OCI-M2 (cell line): ENCODE data around the gene GNAO1.

Source experiments
- DNase-seq: peaks from one replicate; lab custom pipeline; 2025; ENCODE audit not compliant: unreplicated experiment; lab: John Stamatoyannopoulos, UW

Gene GNAO1

DNA sequence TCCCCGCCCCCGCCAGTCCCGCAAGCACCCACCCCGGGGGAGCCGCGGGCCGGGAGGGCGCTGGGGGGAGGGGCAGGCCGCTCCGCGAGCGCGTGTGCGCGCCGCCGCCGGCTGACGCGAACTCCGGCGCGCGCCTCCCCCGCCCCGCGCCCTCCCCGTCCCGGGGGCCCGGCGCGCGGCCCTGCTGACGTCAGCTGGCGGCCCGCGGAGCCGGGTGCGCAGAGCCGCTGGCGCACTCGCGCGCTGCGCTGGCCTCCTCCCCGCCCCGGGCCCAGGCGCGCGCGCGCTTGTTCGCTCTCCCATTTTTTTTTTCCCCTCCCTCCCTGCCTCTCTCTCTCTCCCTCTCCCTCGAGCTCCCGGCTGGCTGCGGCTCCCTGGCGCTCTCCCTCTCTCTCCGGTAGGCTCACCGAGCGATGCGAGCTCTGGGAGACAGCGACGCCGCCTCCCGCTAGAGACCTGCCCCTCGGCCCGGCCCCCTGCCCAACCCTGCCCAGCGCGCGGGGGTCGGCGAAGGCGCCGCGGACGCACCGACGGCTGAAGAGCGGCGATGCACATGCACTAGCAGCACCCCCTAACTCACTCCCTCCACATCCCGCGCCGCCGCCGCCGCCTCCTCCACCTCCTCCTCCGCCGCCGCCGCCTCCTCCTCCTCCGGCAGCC lies at the start of gene GNAO1:
TSS of gene GNAO1 (plus strand) at position 334 of the 660 bp plus-strand sequence. CDS start 747 bp downstream, outside the sequence.
- DNase-seq = no peak

DNA sequence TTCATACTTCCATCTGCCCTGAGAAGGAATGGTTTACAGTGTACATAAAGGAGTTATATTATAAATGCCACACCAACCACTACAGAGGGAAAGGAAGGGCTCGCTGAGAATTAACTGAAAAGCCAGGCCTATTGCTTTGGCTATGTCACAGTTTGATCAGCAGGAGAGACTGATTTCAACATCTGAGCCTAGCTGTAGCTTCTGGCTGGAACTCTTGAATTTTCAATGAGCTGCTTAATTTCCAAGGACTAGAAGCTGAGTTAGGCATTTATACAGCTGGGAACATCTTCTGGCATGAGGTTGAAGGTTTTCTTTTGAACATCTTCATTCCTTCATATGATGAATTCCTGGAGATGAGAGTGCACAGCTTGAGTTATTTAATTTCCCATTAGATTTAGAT lies 47.6 kb upstream of the GNAO1 start:
- DNase-seq = no peak

DNA sequence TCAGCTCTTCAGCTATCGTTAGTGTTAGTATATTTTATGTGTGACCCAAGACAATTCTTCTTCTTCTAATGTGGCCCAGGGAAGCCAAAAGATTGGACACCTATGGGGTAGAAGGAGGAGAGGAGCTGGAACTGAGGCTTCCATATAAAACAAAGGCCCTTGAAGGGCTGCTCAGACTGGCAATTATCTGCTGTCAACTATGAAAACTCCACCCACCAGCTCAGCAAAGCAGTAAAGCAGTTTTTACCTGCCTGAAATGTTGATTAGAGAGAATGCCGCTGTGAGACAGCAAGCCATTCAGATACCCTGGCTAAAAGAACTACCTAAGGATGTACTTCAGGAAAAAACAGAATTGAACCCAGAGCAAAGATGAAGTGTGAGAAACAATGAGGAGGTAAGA lies 45.9 kb upstream of the GNAO1 start:
- no peak for DNase-seq

DNA sequence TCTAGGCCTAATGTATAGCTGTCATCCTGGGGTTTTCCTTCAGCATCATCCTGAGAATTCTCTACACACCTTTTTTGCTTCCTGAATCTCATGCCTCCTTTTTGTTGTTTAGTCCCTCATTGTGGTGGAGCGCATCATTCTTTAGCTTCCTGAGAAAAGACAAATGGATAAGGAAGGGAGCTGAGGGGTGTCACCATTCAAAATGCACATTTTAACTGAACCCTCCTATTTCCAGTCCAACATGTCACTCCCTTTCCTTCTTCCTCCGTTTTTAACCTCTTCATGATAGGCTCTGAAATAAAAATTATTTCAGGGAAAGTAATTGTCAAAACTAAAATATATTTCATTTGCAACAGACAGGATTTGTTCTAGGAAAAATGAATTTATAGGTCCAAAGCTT lies 39.7 kb upstream of the GNAO1 start:
- DNase-seq = no peak

DNA sequence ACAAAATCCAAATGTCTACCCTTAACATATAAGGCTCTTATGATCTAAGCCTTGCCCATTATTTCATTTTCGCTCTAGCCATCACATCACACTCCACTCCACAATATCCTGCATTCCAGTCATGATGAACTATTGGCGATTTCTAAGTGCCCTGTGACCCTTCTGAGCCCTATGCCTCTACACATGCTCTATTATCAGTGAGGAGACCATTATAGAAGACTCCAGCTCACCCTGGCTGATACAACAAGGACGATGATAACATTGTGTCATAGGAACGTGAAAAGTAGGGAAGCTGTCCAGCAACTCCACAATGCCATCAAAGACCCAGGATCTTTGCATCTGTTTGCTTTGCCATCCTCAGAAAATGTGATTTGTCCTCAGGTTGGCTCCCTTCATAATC lies 29.6 kb upstream of the GNAO1 start:
- no peak for DNase-seq

DNA sequence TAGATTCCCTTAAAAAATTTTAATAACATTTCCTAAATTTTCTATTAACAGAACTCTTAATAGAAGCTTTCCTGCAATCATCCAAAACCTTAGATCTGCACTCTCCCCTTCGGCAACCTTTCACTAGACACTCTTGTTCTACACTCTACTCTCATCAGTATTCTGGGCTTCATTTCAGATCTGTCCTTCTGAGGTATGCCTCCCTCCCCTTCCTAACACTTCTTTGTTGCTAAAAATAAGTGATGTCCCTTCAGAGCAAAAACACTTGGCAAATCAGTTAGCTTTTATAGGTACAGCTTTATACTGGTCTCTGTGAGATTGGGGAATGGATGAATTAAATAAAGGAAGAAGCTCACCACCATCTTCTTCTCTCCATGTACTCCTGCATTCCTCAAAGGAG lies 28.2 kb upstream of the GNAO1 start:
- DNase-seq = no peak

DNA sequence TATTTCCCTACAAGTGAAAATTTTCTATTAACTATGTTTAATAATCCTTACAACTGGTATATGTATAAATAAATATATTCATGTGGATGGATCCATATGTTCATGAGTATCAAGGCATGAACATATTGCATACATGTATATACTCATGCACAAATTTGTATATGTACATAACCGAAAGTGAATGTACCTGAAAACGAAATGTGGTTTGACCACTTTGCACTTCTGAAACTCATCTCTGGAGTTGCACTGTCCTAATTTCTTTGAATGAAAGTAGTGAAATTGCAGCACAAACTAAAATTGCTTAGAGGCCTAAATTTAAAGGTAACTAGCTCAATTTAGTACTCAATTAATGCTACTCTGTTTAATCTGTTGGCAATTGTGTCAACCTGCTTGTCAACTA lies 27.4 kb upstream of the GNAO1 start:
- no peak for DNase-seq

DNA sequence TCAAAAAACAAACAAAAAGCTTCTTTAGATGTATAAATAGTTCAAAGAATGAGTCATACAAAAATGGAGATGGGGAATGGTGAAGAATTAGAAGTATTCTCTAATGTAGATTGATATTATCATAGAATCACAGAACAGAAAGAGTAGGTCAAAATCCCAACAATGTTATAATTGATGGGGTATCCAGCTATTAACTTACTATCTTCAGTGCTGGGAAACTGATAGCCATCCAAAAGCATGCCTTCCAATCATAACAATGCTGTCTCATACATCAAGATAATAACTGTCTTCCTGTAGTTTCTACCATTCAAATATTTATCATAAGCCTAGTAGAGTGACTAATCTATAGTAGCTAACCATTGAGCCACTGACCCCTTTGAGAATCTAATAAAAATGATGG lies 26.7 kb upstream of the GNAO1 start:
- no peak for DNase-seq

DNA sequence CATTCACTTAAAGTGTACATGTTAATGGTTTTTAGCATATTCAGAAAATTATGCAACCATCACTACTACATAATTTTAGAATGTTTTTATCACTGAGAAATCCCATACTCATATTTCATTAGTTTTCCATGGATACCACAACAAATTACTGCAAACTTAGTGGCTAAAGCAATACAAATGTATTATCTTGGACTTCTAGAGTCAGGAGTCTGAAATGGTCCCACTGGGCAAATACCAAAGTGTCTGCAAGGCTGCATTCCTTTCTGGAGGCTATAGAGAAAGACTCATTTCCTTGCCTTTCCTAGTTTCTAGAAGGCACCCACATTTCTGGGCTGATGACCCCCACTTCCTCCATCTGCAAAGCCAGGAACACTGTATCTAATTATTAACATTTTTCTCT lies 16.9 kb upstream of the GNAO1 start:
- DNase-seq = no peak

DNA sequence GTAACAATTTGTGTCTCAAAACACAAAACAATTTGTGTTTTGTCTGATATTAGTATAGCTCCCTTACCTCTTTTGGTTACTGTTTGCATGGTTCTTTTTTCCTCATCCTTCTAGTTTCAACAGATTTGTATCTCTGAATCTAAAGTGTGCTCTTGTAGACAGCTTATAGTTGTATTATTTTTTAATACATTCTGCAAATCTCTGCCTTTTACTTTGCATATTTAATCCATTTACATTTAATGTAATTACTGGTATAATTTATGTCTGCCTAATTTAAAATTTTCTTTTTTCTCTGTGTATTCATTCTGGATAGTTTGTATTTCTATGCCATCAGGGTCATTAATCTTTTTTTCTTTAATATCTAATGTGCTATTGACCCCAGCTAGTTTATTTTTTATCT lies 9.9 kb upstream of the GNAO1 start:
- no peak for DNase-seq

DNA sequence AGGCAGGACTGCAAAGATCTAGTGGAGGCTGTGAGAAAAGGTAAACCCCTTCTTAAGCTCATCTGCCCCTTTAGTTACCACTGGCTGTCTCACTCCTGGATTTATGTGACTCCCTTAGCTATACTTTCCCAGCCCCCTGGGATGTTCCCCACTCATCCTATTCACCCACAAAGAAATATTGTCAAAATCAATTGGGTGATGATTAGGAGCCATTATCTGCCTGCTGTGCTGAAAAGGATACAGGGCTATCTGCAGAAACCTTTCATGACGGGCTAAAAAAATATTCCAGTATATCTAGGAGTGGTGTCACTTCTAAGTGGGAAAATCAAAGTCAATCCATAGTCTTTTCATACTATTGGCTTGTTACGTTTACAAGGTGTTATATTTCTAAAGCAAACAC lies 8.0 kb upstream of the GNAO1 start:
- DNase-seq = no peak

DNA sequence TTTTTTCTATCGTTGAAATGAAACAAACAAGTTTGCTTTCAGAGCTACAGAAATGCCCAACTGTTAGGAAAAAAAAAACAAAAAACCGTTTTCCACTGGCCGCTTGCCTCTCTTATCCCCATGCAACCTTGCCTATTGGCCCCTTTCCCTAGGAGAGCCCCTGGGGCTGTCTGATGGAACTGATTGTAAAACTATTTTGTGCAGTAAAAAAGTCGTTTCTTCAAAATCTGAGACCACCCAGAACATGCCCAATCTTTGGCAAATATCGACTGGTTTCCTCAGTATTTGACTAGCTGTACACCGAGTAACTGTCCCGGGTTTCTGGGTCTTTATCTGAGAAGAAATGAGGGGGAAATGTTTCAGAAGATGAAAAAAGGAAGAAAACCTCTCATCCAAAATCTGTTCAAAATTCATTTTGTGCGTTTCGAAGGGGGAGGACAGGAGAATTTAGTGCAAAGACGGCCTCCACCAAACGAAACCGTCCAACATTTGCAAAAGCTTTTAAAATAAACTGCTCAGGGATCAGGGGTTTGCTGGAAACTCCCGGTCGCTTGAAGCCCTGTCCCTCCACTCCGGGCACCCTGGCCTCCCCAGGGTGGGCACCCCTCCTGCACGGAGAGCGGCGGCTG lies 1.1 kb upstream of the GNAO1 start:
- DNase-seq = no peak

DNA sequence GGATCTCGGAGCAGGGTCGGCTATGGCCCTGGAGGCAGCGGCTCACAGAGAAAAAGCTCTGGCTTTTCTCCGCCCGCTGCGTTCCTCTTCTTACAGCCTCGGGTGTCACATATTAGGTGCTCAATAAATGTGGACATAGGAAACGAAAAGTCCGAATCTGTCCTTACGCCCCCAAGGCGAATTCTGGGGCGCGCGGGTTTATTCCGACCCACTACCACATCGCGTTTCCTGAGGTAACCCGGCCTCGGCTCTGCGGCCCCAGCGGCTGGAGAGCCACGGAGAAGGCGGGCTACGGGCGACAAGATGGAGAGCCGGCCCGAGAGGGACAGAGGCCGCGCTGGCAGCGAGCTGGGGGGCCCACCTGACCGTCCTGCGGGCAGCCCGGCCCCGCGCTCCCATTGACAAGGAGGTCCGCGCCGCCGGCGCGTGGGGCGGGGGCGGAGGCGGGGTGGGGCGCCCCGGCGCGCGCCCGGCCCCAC lies 573 bp upstream of the GNAO1 start:
- DNase-seq = no peak

DNA sequence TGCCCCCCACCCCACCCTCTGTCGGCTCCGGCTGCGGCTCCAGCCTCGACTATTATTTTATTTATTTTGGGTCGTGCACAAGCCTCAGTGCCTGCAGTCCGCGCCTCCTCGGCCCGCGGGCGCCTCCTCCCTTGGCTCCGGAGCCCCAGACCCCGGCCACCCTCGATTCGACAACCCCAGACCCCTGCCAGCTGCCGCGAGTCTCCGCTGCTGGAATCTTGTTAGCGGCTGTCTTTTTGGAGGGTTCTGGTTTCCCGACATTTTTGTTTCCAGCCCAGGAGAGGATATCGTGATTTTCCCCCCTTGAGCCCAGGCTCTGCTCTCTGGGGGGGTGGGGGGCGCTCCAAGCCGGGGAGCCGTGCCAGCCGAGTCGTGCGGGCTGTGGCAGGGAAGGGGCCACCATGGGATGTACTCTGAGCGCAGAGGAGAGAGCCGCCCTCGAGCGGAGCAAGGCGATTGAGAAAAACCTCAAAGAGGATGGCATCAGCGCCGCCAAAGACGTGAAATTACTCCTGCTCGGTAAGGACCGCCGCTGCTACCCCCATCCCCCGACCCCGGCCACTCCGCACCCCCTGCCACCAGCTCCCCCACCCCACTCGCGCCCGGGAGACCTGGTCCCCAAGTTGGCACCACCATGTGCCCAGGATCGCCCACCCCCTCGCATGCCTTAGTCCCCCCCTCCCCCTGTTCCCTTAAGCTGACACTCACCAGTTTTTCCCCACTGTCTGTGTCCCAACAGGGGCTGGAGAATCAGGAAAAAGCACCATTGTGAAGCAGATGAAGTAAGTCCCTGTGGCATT lies 746 bp downstream of the GNAO1 start:
- DNase-seq = no peak

DNA sequence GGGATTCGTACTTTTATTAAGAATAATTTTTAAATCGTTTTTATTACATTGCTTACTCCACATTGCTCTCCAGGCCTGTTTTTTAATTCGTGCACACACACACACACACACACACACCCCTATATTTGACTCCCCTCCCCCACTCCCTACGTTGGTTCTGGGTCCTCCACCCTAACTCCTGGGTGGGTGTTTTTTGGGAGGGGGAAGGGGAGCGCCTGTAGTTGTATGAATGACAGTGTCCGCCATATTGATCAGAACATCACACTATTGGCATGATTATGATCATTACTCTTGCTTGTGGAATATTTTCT lies 1.3 kb downstream of the GNAO1 start:
- no peak for DNase-seq

DNA sequence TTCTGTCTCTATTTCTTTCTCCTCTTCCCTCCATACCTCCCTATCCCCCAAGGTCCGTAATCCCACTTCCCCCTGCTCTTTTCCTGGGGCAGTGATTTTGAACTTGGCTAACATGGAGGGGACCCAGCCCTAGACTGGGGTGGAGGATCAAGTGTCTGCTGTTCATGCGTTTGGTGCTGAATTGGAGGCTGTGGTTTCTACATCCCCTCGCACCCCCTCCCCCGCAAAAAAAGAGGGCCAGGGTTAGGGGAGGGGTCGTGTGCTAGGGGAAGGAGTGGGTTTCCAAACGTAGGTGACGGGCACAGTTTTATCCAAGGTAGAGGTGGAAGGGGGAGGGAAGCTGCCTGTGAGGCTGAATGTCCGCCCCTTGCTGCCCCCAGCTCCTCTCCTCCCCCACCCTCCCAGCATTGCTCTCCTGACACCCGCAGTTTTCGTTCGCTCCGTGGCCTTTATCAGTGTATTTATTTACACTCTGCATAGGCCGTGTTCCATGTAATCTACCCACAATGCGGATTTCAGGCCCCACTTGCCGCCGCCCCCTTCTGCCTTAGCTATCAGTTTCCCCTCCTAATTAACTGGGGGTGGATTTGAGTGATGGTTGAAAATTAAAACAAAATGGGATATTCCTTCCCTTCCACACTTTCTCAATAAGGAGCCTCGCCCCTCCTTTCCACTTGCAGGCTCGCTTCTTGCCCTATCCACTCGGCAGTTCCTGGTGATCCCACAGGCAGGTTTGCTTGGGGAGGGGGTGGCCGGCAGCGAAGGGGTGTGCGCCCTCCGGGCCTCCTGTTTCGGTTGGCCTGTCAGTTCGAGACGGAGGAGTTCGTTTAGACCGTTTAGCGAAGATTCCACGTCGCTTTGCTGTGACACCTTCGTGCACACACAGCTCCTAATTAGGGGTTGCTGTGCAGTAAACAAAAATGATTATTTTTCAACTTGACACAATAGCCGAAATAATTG lies 2.0 kb downstream of the GNAO1 start:
- DNase-seq = no peak

DNA sequence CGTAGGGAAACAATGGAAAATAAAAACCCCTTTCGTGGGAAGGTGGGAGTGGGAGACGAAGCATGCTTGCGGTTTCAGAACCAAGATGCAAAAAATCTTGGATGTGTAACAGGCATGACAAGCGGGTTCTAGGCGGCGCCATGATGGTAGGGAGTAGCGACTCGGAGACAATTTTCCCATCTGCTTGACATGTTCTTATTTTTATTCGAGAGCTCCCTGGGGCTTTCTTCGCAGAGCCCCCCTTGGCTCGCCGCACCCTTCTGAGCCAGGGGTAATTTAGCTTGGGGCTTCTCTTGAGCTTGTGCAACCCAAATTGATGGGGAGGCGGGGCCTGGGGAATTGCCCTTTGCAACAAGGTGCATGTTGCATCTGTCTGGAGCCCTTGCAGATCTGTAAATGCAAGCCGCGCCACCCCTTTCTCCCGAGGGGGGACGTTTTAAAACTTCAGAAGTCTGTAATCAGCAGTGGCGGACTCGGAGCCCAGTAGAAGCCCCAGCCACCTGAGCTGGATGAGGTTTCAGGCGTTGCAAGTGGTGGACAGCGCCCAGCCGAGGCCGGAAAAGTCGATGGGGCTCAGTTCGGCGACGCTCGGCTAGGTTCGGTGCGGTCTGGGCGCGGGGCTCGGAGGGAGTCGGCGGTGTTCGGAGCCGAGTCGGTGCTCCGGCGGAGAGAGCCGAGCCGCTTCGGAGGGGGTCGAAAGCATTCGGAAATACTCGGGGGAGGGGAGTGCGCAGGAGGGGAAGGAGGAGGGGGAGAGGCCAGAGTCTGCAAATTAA lies 2.9 kb downstream of the GNAO1 start:
- DNase-seq = no peak

DNA sequence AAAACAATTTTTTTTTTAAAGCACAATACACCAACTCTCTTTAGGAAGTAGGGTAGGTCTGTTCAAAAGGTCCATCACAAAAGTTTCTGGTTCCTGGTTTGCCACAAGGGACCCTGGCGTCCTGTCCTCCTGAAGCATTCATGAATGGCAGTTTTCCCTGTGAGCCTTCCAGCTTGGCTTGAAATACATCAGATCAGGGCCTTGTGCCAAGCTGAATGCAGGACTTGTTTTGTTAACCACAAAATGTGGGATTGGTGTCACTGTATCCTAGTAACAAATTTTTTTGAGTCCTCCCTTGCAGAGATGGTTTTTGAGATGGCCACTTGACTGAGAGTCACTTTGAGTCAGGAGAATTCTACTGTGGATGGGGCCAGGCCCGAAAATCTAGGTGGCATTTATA lies 3.9 kb downstream of the GNAO1 start:
- DNase-seq = no peak

DNA sequence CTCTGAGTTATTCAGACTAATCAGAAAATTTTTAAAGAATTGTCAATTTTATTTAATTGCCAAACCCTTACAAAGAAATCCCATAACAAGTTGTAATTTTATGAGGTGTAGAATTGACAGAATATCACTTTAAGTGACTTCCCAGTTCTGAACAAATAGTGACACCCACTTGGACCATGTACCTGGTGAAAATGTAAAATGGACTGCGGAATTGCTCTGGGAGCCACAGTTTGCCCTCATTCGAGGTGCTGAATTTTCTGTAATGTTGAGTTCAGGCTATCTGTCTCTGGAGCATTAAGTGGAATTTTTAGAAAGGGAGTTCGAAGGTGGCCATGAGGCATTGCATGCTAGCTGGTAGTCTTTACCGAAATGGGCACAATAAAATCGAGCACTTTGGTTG lies 5.1 kb downstream of the GNAO1 start:
- DNase-seq = no peak

DNA sequence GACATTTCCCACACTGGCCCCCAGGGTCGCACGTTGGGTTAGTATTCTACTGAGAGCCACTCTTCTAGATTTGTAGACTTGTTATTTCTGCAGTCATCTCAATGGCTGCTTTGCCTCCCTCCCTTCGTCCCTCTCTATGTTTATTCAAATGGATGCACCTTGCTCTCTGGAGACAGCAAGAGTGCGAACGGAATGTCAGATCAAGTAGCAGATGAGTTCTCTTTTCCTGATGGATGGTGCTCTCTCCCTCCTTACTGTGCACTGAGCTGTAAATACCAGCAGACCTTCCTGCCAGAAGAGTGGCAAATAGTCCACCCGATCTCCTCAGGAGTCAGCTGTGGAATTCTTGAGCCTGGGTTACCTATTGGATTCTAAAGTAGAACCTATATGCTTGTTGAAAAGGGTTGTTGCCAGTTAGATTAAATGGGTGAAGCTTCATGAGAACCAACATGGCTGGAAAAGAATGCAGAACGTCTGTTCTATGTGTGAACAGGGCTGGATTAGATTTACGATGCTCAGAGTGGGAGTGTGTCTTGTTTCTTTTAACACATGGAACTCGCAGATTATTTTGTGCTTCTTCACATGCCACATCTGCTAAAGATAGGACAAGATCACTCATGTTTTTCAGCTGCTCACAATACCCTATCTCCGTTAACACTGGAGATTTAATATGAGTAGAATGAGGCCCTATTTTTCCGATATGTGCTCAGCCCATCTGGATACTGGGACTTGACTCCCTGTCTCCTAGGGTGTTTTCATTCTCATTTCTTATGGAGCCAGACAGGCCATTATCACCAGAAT lies 6.1 kb downstream of the GNAO1 start:
- DNase-seq = no peak
